OCI-LY7 (cell line): ENCODE measurements around the gene CDCP1. TPM values are rescaled to one million over a fixed set of nuclear protein-coding genes. Genes with fewer than 3 reads are reported as not detected.

Source experiments
- BruUV-seq: library from RNA; stranded (reverse); fragments of 400-500 nt; replicated peaks from 2 replicates; lab custom pipeline; 2021; lab: Mats Ljungman, UMichigan
- CTCF ChIA-PET: fragments of 300-600 bp; sonication (Branson Sonifier 250); formaldehyde crosslinking; loops from one replicate; lab custom pipeline; 2022; ENCODE audit warnings: antibody characterized with exemption; ENCODE audit not compliant: unreplicated experiment; lab: Charles Lee
- POLR2A ChIA-PET: fragments of 300-600 bp; sonication (Branson Sonifier 250); formaldehyde crosslinking; loops from one replicate; lab custom pipeline; 2022; ENCODE audit warnings: antibody characterized with exemption; lab: Charles Lee
- DNase-seq: peaks from one replicate; pipeline ENCODE4 v3.0.0-alpha.2; 2015; ENCODE audit warnings: low spot score
- H2AFZ ChIP-seq: fragments of 200-600 bp; sonication (generic), shearing (Covaris generic); 2 replicates; pipeline ENCODE4 v1.6.1; 2014; ENCODE audit warnings: mild to moderate bottlenecking, antibody characterized with exemption, low read length, moderate library complexity
- H3K27ac ChIP-seq: fragments of 200-600 bp; sonication (generic); 2 replicates; pipeline ENCODE4 v1.5.1; 2014; ENCODE audit warnings: mixed run types, low read depth, mild to moderate bottlenecking, moderate library complexity, low read length, inconsistent platforms; ENCODE audit not compliant: poor library complexity, severe bottlenecking
- H3K36me3 ChIP-seq: fragments of 200-600 bp; sonication (generic); 2 replicates; pipeline ENCODE4 v1.6.1; 2014; ENCODE audit warnings: mild to moderate bottlenecking, antibody characterized with exemption, low read length, moderate library complexity, mixed read lengths; ENCODE audit not compliant: insufficient read depth
- H3K4me1 ChIP-seq: fragments of 200-600 bp; sonication (generic); 2 replicates; pipeline ENCODE4 v1.5.1; 2014; ENCODE audit warnings: mild to moderate bottlenecking, low read length; ENCODE audit not compliant: insufficient read depth, poor library complexity, severe bottlenecking
- H3K4me2 ChIP-seq: fragments of 200-600 bp; sonication (generic); 2 replicates; pipeline ENCODE4 v1.6.1; 2014; ENCODE audit warnings: mild to moderate bottlenecking, low read length
- H3K4me3 ChIP-seq: fragments of 200-600 bp; sonication (generic); 2 replicates; pipeline ENCODE4 v1.5.1; 2014; ENCODE audit warnings: mild to moderate bottlenecking, low read depth, low read length; ENCODE audit not compliant: poor library complexity, severe bottlenecking
- H3K79me2 ChIP-seq: fragments of 200-600 bp; sonication (generic); 2 replicates; pipeline ENCODE4 v1.6.1; 2016; ENCODE audit warnings: low read depth, mild to moderate bottlenecking, low read length, moderate library complexity, mixed read lengths; ENCODE audit not compliant: insufficient read depth
- H3K9me2 ChIP-seq: fragments of 200-600 bp; sonication (generic); 2 replicates; pipeline ENCODE4 v1.6.1; 2016; ENCODE audit warnings: mild to moderate bottlenecking, low read length, mixed read lengths; ENCODE audit not compliant: insufficient read depth
- H3K9me3 ChIP-seq: fragments of 200-600 bp; sonication (generic); 2 replicates; pipeline ENCODE4 v1.6.1; 2014; ENCODE audit warnings: mild to moderate bottlenecking, mixed run types, low read length, mixed read lengths
- H4K20me1 ChIP-seq: fragments of 200-600 bp; sonication (generic); 2 replicates; pipeline ENCODE4 v1.6.1; 2014; ENCODE audit warnings: mild to moderate bottlenecking, antibody characterized with exemption, low read length, moderate library complexity, mixed read lengths; ENCODE audit not compliant: insufficient read depth
- CTCF ChIP-seq: fragments of 200-600 bp; sonication (generic); conservative IDR thresholded peaks from 2 replicates; pipeline ENCODE4 v1.5.1; 2014; ENCODE audit warnings: mild to moderate bottlenecking, antibody characterized with exemption, low read length, moderate library complexity, mixed read lengths
- EZH2phosphoT487 ChIP-seq: fragments of 200-600 bp; sonication (generic); IDR thresholded peaks from 2 replicates; pipeline ENCODE4 v1.6.1; 2018; ENCODE audit warnings: low read depth, borderline replicate concordance, mild to moderate bottlenecking, mixed run types, antibody characterized with exemption, low read length, moderate library complexity, mixed read lengths
- intact Hi-C: fragments of 100-400 bp; cut with micrococcal nuclease; formaldehyde crosslinking; loops from one replicate; pipeline ENCODE4 v1.10.0; 2022; ENCODE audit not compliant: unreplicated experiment
- total RNA-seq, 2 experiments: library from RNA; depleted of rRNA in 1 of 2; stranded (reverse); fragments of >200 nt in 1 of 2; shearing (Covaris generic) in 1 of 2; gene quantifications; 2 replicates each; pipeline ENCODE4 v1.2.3, GENCODE V29; 2014 to 2022

The CDCP1 gene
- total RNA-seq, 2 experiments from 2014 or later: not detected

DNA sequence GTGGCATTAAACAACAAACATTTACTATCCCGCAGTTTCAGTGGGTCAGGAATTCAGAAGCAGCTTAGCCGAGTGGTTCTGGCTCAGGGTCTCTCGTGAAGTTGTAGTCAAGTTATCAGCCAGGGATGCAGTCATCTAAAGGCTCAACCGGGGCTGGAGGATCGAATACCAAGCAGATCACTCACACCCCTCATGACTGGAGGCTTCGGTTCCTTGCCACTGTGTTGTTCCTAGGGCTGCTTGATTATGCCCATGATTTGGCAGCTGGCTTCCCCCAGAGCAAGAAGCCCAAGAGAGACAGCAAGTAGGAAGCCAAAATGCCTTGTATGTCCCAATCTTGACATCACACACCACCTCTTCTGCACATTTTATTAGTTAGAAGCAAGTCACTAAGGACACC is 33.9 kb upstream of the CDCP1 start:
- Histone ChIP-seq H3K79me2 (no peaks in the 10 kb centered on the region), H4K20me1 (no peaks in the 10 kb centered on the region), H3K36me3 (no peaks in the 10 kb centered on the region), H3K4me3 (no peak overlapping the region), H2AFZ (no peak overlapping the region), H3K27ac (no peak overlapping the region), H3K9me3 (no peaks in the 10 kb centered on the region), H3K9me2 (no peaks in the 10 kb centered on the region), H3K4me1 (no peaks in the 10 kb centered on the region), H3K4me2 (no peak overlapping the region)
- BruUV-seq: no TSS peak
- DNase-seq: no peak
- POLR2A ChIA-PET: no interaction called here
- CTCF ChIA-PET: no interaction called here
- TF ChIP-seq EZH2phosphoT487 (no peak), CTCF (no peak)
- intact Hi-C loops: no loop called here

DNA sequence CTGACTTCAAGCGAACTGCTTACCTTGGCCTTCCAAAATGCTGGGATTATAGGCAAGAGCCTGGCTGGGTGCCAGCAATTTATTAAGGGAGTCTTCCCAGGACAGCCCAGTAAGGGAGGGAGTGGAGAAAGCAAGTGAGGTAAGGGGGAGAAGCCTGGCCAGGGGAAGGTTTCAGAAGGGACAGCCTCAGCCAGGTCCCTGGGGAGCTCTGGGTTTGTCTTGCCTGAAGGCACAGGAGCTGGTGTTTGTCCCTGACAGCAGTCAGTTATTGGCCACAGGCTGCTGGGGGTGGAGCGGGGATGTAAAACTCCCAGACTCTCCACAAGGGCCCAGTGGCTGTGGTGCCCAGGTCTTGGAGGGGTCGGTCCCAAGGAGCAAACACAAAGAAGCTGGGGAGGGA is 33.0 kb upstream of the CDCP1 start:
- H3K9me2 ChIP-seq: no peaks in the 10 kb centered on the region
- ChIA-PET POLR2A (interaction anchor here (0.6 to 0.7 kb wide), 3 partner anchors 15 to 1700 kb away, joined by 3 to 4 read pairs (median 3); no protein-coding TSS in a partner anchor), CTCF (no interaction called here)
- no peaks in the 10 kb centered on the region for H3K79me2 ChIP-seq
- H2AFZ ChIP-seq: no peak overlapping the region
- BruUV-seq: no TSS peak
- H3K27ac ChIP-seq: no peak overlapping the region
- intact Hi-C loops: no loop called here
- H3K4me3 ChIP-seq: no peak overlapping the region
- H4K20me1 ChIP-seq: no peaks in the 10 kb centered on the region
- H3K4me2 ChIP-seq: no peak overlapping the region
- no peak for DNase-seq
- H3K36me3 ChIP-seq: no peaks in the 10 kb centered on the region
- TF ChIP-seq EZH2phosphoT487 (no peak), CTCF (no peak)
- no peaks in the 10 kb centered on the region for H3K9me3 ChIP-seq
- H3K4me1 ChIP-seq: no peaks in the 10 kb centered on the region

GRCh38 chr3:45178183-45179023 is 32.2 kb upstream of the CDCP1 start:
- ChIA-PET POLR2A (interaction anchor here (0.6 to 0.7 kb wide), 3 partner anchors 14 to 94 kb away, joined by 3 to 4 read pairs (median 3); no protein-coding TSS in a partner anchor), CTCF (no interaction called here)
- H3K4me2 ChIP-seq: no peak overlapping the region
- H3K9me2 ChIP-seq: no peaks in the 10 kb centered on the region
- H3K79me2 ChIP-seq: no peaks in the 10 kb centered on the region
- BruUV-seq: no TSS peak
- no peak overlapping the region for H2AFZ ChIP-seq
- H3K36me3 ChIP-seq: no peaks in the 10 kb centered on the region
- no peaks in the 10 kb centered on the region for H4K20me1 ChIP-seq
- H3K9me3 ChIP-seq: no peaks in the 10 kb centered on the region
- no peak overlapping the region for H3K27ac ChIP-seq
- H3K4me1 ChIP-seq: no peaks in the 10 kb centered on the region
- DNase-seq: no peak
- H3K4me3 ChIP-seq: no peak overlapping the region
- TF ChIP-seq EZH2phosphoT487: no peak
- TF ChIP-seq CTCF: no peak
- intact Hi-C loops: no loop called here
